ENCODE results near the gene BTNL2.

The BTNL2 gene, protein sequence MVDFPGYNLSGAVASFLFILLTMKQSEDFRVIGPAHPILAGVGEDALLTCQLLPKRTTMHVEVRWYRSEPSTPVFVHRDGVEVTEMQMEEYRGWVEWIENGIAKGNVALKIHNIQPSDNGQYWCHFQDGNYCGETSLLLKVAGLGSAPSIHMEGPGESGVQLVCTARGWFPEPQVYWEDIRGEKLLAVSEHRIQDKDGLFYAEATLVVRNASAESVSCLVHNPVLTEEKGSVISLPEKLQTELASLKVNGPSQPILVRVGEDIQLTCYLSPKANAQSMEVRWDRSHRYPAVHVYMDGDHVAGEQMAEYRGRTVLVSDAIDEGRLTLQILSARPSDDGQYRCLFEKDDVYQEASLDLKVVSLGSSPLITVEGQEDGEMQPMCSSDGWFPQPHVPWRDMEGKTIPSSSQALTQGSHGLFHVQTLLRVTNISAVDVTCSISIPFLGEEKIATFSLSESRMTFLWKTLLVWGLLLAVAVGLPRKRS

DNA sequence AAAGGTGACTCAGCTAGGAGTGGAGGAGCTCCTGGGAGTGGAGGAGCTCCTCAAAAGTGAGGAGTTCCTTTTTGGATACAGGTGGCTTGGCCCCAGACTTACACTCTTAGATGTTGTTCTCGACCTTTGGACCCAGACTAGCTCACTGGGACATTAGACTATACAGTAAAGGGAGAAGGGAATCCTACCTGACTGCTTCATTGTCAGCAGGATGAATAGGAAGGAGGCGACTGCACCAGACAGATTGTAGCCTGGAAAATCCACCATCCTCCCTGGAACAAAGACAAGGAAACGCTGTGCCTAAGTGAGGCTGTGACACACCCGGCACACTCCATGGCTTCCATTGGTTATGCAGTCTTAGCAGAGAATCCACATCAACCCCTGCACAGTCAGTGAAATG is at the start of gene BTNL2:
Gene BTNL2 (minus strand): TSS at position 325 of the 400 bp plus-strand sequence. CDS start 58 bp downstream, at position 267.
- TF ChIP-seq, protein P1, sequence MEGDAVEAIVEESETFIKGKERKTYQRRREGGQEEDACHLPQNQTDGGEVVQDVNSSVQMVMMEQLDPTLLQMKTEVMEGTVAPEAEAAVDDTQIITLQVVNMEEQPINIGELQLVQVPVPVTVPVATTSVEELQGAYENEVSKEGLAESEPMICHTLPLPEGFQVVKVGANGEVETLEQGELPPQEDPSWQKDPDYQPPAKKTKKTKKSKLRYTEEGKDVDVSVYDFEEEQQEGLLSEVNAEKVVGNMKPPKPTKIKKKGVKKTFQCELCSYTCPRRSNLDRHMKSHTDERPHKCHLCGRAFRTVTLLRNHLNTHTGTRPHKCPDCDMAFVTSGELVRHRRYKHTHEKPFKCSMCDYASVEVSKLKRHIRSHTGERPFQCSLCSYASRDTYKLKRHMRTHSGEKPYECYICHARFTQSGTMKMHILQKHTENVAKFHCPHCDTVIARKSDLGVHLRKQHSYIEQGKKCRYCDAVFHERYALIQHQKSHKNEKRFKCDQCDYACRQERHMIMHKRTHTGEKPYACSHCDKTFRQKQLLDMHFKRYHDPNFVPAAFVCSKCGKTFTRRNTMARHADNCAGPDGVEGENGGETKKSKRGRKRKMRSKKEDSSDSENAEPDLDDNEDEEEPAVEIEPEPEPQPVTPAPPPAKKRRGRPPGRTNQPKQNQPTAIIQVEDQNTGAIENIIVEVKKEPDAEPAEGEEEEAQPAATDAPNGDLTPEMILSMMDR (conservative IDR thresholded peaks at IDR 0.05; ENCODE audit: low read depth, low read length), result no peak
- H2AFZ ChIP-seq (ENCODE audit: low read depth), result no peak within 1 kb of the TSS
- no peak within 1 kb of the TSS for H3K4me3 ChIP-seq (IDR thresholded peaks at IDR 0.05; ENCODE audit: insufficient read depth, low read depth, low read length)
- no peak within 1 kb of the TSS for H3K9ac ChIP-seq
- H3K27me3 ChIP-seq (ENCODE audit: insufficient read depth, low read depth), result no peaks in the 10 kb centered on the region
- no peaks in the 10 kb centered on the region for H3K79me2 ChIP-seq (ENCODE audit: insufficient read depth, low read depth)
- no peaks in the 10 kb centered on the region for H3K36me3 ChIP-seq (ENCODE audit: insufficient read depth)
- no peaks in the 10 kb centered on the region for H3K4me1 ChIP-seq (ENCODE audit: low read depth, poor library complexity, severe bottlenecking)
- no peak within 1 kb of the TSS for H3K27ac ChIP-seq
- no peaks in the 10 kb centered on the region for H4K20me1 ChIP-seq (ENCODE audit: insufficient read depth)
- no peak within 1 kb of the TSS for H3K4me2 ChIP-seq

GRCh38 chr6:32449088-32449736 is 42.2 kb upstream of the BTNL2 start:
- Histone ChIP-seq H4K20me1 (ENCODE audit: insufficient read depth) (no peaks in the 10 kb centered on the region), H3K27ac (no peak overlapping the region), H3K79me2 (ENCODE audit: insufficient read depth, low read depth) (no peaks in the 10 kb centered on the region), H3K36me3 (ENCODE audit: insufficient read depth) (no peaks in the 10 kb centered on the region), H2AFZ (ENCODE audit: low read depth) (no peak overlapping the region), H3K4me2 (no peak overlapping the region), H3K27me3 (ENCODE audit: insufficient read depth, low read depth) (no peaks in the 10 kb centered on the region), H3K4me3 (IDR thresholded peaks at IDR 0.05; ENCODE audit: insufficient read depth, low read depth, low read length) (no peak overlapping the region), H3K9ac (no peak overlapping the region), H3K4me1 (ENCODE audit: low read depth, poor library complexity, severe bottlenecking) (no peaks in the 10 kb centered on the region)
- TF ChIP-seq, protein P1 (conservative IDR thresholded peaks at IDR 0.05; ENCODE audit: low read depth, low read length), result no peak

- H3K4me2 ChIP-seq, result no peak overlapping the region
- no peaks in the 10 kb centered on the region for H3K4me1 ChIP-seq (ENCODE audit: low read depth, poor library complexity, severe bottlenecking)
- H3K27ac ChIP-seq, result no peak overlapping the region
- no peak overlapping the region for H3K9ac ChIP-seq
- TF ChIP-seq, protein P1 (conservative IDR thresholded peaks at IDR 0.05; ENCODE audit: low read depth, low read length), result no peak
- no peak overlapping the region for H3K4me3 ChIP-seq (IDR thresholded peaks at IDR 0.05; ENCODE audit: insufficient read depth, low read depth, low read length)
- no peaks in the 10 kb centered on the region for H4K20me1 ChIP-seq (ENCODE audit: insufficient read depth)
- no peaks in the 10 kb centered on the region for H3K36me3 ChIP-seq (ENCODE audit: insufficient read depth)
- no peaks in the 10 kb centered on the region for H3K27me3 ChIP-seq (ENCODE audit: insufficient read depth, low read depth)
- H2AFZ ChIP-seq (ENCODE audit: low read depth), result no peak overlapping the region
- no peaks in the 10 kb centered on the region for H3K79me2 ChIP-seq (ENCODE audit: insufficient read depth, low read depth)
These were observed 41.0 kb upstream of the BTNL2 start for GRCh38 chr6:32447932-32448331.

DNA sequence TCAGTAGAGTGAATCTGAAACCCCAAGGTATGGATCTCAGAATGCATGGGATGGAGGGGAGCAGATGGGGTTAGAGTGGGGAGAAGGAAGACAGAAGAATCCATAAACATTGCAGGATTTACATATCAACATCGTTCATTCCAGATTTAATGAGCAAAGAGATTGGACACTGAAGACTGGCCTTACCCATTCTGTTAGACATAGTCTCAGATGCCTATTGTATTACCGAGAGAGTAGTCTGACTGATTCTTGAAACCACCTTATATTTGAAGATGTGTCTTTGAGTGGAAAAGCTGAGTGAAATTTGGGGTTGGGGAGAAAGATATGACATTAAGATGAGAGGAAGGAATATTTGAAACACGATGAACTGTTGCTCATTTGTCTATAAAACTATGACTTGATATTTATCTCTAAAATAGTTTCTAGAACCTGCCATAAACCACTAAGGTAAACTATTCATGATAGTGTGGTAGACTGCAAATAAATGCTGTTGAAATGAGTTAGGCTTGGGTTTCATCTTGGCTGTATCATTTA is 38.4 kb upstream of the BTNL2 start:
- Histone ChIP-seq H3K9ac (no peak overlapping the region), H4K20me1 (ENCODE audit: insufficient read depth) (no peaks in the 10 kb centered on the region), H3K79me2 (ENCODE audit: insufficient read depth, low read depth) (peaks cover 19% of the 10 kb centered on the region), H3K27ac (no peak overlapping the region), H3K36me3 (ENCODE audit: insufficient read depth) (0 out of 2 replicates have a peak, but pooled peaks cover 6% of the 10 kb centered on the region), H2AFZ (ENCODE audit: low read depth) (no peak overlapping the region), H3K27me3 (ENCODE audit: insufficient read depth, low read depth) (no peaks in the 10 kb centered on the region), H3K4me2 (no peak overlapping the region), H3K4me1 (ENCODE audit: low read depth, poor library complexity, severe bottlenecking) (peaks cover 18% of the 10 kb centered on the region), H3K4me3 (IDR thresholded peaks at IDR 0.05; ENCODE audit: insufficient read depth, low read depth, low read length) (no peak overlapping the region)
- TF ChIP-seq, protein P1 (conservative IDR thresholded peaks at IDR 0.05; ENCODE audit: low read depth, low read length), result no peak
